ENCODE data around the gene EPHB1.

- TF ChIP-seq, protein P1, sequence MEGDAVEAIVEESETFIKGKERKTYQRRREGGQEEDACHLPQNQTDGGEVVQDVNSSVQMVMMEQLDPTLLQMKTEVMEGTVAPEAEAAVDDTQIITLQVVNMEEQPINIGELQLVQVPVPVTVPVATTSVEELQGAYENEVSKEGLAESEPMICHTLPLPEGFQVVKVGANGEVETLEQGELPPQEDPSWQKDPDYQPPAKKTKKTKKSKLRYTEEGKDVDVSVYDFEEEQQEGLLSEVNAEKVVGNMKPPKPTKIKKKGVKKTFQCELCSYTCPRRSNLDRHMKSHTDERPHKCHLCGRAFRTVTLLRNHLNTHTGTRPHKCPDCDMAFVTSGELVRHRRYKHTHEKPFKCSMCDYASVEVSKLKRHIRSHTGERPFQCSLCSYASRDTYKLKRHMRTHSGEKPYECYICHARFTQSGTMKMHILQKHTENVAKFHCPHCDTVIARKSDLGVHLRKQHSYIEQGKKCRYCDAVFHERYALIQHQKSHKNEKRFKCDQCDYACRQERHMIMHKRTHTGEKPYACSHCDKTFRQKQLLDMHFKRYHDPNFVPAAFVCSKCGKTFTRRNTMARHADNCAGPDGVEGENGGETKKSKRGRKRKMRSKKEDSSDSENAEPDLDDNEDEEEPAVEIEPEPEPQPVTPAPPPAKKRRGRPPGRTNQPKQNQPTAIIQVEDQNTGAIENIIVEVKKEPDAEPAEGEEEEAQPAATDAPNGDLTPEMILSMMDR (IDR thresholded peaks at IDR 0.05; ENCODE audit: insufficient read depth, low read length), result no peak
- no peak for TF ChIP-seq POLR2AphosphoS5 (IDR thresholded peaks at IDR 0.05; ENCODE audit: low read depth)
- no peak for TF ChIP-seq REST (IDR thresholded peaks at IDR 0.05; ENCODE audit: insufficient replicate concordance, low read depth)
These were observed 103.2 kb downstream of the EPHB1 start for GRCh38 chr3:134898181-134898754.
